HuH-7 (cell line): ENCODE results near the gene ENTREP3.
"Not testable (repeated sequence)": the region's sequence is repeated elsewhere in the genome, so short reads cannot be mapped to it uniquely, and the experiment has no call there.

Experiments
- DNase-seq: peaks from one replicate; pipeline ENCODE4 v3.0.0; 2011; ENCODE audit warnings: low spot score

Gene ENTREP3

DNA sequence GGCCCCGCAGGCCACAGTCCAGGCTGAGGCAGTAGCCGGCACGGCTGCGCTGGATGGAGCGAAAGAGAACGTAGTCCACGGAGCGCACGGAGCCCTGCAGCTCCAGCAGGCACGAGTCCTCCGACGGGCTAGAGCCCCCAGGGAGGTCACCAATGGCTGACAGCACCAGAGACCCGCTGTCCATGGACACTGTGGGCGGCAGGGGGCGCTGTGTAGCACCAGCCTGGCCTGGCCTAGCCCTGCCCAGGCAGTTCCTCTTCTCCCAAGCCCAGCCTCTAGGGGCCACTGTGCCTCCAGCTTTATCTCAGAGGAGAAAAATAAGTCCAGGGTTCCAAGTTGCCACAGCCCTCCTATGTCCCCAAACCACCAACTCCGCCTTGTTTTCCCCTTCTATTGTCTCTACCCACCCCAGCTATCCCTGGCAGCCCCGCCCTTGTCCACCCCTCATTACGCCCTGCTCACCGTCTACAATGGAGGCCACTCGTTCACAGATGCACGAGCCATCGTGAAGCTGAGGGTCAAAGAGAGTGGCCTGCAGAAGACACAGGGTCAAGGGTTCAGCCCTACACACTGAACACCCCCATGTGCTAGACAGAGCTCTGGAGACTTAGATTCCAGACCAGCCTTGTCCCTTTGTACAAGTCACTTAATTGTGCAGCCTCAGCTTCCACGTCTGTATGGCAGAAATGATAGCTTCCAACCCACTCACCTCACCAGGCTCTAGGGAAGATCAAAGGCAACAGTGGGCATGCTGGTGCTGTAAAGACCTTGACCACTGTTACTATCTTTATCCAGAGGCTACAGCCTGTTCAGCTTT, 4.4 kb downstream of the ENTREP3 start:
- peak; percentile 99 for DNase-seq

DNA sequence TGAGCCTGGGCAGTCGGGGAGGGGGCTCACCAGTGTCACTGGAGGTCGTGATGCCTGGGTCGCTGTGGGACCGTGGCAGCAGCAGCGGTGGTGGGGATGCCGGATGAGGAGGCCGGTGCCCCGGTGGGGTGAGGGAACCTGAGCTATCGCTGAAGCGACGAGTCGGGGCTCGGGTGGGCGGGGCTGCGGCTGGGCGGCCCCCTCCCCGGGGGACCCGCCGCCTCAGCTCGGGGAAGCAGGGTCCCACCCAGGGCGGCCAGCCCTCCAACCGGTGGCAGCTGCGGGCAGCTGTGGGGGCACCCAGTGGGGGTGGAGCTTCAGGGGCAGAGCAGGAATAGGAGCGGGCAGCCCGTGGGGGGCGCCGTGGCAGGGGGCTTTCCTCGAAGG, 5.0 kb downstream of the ENTREP3 start:
- peak; percentile 37 for DNase-seq

GRCh38 chr1:155247667-155248553, 7.4 kb downstream of the ENTREP3 start:
- DNase-seq: no peak

- not testable (repeated sequence) for DNase-seq
These were observed 8.5 kb downstream of the ENTREP3 start for GRCh38 chr1:155246796-155247195.

- DNase-seq: no peak
These were observed 10.1 kb downstream of the ENTREP3 start for GRCh38 chr1:155245163-155245524.

DNA sequence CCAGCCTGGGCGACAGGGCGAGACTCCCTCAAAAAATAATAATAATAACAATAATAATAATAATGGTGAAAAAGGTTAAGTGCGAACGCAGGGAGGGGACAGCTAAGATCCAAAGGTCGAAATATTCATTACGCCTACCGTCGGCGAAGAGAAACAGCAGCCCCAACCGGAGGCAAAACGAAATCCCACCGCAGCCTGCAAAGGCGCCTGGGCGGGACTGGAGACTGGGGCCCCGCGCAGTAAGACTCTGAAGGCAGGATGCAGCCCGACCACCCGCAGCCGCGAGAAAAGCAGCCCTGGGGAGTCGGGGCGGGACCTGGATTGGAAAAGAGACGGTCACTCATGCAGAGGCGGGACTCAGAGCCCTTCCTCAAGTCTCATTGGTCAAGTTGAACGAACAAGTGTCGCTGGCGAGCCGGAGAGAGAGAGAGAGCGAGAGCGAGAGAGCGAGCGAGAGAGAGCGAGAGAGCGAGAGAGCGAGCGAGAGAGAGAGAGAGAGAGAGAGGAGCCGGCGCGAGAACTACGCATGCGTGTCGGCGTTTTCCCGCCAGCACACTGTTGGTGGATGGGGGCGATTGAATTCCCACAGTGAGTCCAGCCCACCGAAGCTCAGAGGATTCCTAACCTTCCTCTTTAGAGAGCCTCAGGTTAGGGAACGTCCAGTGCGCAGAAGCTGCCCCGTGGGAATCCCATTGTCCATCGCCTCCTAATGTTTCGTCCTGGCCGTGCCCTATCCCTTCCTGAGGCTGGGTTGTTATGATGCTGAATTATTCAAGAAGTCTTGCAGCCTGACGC, 10.7 kb downstream of the ENTREP3 start:
- DNase-seq: peak; percentile 93

DNA sequence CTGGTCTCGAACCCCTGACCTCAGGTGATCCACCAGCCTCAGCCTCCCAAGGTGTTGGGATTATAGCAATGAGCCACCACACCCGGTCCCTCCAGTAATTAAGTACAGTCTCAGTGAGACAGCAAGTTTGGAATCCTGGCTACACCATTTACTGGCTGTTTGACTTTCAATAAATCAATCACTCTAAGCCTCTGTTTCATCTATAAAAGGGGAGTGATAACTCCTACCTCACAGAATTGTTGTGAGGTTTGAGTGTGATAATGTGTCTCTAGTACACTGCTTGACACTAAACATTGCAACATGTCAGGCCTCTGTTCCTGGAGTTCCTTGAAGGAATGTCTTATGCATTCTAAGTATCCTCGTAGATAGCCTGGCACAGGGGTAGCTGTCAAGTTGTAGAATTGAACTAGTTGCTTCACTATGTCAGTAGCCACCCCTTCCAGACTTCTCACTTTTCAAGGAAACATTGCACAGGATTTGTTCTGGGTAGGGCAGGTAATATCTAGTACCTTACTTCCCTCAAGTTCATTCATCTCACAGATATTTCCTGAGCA, 12.4 kb downstream of the ENTREP3 start:
- DNase-seq: no peak

DNA sequence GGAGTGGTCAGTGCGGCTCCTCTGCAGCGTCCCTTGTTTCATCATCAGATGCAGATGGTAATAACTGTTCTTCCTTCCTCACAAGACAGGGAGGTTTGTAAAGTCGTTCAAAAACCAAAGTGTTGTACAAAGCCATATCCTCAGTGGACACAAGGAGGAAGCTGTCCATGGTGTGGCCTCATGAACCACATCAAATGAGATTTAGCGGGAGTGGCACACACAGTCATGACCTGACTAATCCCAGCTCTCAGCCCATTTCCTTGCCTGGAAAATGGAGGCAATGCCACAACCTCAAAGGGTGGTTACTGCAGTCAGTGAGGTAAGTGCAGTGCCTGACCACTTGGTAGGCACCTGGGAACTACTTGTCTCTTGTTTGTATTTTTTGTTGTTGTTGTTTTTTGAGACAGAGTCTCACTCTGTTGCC, 13.4 kb downstream of the ENTREP3 start:
- no peak for DNase-seq

- DNase-seq: peak; percentile 87
These were observed 14.1 kb downstream of the ENTREP3 start for GRCh38 chr1:155241069-155241679.

DNA sequence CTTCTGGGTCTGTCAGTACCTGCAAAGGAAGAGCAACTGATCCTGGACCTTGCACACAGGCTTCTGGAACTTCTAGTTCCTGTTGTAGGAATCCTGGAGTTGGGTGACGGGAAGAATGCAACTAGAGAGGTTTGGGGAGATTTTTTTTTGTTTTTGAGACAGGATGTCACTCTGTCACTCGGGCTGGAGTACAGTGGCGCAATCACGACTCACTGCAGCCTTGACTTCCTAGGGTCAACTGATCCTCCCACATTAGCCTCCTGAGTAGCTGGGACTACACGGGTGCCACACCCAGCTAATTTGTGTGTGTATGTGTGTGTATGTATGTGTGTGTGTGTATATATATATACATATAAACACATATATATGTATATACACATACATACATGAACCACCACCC, 18.8 kb downstream of the ENTREP3 start:
- no peak for DNase-seq

GRCh38 chr1:155235375-155235774, 19.9 kb downstream of the ENTREP3 start:
- DNase-seq: not testable (repeated sequence)

GRCh38 chr1:155233502-155233901, 21.8 kb downstream of the ENTREP3 start:
- DNase-seq: not testable (repeated sequence)

DNA sequence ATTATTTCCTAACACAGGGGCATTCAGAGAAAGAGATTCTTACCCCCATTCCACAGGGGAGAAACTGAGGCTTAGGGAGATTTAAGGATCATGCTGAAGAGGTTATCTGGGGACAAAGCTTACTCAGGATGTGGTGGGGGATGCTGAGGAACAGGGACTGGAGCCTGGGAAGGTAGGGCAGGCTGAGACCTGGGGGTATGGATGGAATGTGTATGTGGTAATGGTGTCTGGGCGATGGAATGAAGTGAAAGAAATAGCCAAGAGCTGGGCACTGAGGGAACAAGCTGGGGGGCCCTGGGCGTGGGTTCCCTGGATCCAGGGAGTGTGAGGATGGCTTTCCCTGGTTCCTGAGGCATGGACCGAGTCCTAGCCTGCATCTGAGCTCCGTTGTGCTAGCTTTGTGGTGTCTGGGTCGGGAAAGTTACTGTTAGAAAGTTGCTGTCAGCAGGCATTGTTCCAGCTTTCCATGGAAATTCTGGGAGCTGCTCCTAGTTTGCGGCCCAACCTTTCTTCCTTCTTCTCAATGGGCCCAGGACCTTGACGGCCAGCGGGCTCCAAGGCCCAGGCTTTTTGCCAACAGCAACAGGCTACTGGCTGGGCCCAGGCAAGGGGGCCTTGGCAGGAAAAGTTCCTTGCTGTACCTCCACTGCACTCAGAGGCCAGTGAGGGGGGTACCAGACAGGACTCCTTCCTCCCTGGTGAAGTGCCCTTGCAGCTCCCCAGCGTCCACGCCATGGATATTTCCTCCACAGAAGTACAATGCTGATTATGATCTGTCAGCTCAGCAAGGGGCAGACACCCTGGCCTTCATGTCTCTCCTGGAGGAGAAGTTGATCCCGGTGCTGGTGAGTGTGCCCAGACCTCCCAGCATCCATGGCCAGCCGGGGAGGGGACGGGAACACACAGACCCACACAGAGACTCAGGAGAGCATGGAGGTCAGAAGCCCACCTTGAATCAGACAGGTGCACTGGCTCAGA, 23.0 kb downstream of the ENTREP3 start:
- DNase-seq: not testable (repeated sequence)

DNA sequence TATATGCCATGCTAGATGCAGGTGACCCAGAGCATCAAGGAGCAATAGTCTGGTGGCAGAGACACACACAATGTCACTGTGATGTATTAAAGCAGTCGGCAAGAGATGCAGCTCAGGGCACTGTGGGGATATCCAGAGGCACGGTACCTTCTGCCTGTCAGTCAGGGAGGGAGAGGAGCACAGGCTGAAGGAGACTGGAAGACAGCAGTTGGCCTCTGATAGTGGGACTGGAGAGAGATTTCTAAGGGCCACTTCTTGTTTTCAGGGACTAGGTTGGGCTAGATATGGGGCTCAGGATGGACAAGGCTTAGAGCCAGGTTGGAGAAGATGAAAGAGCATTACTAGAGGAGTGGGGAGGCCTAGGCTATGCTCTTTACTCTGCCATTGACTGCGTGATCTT, 24.0 kb downstream of the ENTREP3 start:
- DNase-seq: not testable (repeated sequence)

DNA sequence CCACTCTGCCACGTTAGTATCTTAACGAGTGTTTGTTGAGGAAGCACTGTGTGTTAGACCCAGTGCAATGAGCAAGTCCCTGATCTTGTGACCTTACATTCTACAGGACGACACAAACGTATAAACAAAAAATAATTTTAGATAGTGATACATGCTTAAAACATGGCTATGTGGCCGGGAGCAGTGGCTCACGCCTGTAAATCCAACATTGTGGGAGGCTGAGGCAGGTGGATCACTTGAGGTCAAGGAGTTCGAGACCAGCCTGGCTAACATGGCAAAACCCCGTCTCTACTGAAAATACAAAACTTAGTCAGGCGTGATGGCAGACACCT, 27.2 kb downstream of the ENTREP3 start:
- DNase-seq: no peak

DNA sequence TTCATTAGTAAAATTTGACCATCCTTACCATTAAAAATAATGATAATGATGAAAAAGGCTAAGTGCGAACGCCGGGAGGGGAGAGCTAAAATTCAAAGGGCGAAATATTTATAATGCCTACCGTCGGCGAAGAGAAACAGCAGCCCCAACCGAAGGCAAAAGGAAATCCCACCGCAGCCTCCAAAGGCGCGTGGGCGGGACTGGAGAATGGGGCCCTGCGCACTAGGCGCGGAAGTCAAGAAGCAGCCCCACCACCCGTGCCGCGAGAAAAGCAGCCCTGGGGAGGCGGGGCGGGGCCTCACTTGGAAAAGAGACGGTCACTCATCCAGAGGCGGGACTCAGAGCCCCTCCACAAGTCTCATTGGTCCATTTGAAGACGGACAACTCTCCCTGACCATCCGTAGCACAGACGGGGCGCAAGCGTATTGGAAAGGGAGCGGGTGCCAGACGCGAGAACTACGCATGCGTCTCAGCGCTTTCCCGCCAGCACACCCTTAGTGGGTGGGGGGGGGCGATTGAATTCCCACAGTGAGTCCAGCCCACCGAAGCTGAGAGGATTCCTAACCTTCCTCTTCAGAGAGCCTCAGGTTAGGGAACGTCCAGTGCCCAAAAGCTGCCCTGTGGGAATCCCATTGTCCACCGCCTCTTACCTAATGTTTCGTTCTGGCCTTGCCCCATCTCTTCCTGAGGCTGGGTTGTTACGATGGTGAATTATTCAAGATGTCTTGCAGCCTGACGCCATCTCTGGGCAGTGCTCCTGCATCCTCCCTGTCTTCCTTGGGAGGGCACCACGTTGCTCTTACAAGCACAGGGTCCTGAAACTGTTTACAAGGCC, 27.8 kb downstream of the ENTREP3 start:
- peak; percentile 99 for DNase-seq

DNA sequence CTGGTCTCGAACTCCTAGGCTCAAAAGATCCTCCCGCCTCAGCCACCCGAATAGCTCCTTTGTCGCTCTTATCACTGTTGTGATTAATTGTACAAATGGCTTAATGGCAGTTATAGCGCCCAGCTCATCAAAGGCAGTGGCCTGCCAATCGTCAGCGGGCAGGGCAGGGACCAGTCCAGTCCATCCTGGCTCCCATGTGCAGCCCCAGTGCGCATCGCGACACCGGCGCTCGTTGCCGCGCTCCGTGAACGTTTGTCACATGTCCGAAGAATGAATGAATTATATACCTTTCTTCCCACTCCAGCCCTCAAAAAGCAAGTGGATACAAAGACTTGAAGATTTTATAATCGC, 28.4 kb downstream of the ENTREP3 start:
- DNase-seq: peak; percentile 47

DNA sequence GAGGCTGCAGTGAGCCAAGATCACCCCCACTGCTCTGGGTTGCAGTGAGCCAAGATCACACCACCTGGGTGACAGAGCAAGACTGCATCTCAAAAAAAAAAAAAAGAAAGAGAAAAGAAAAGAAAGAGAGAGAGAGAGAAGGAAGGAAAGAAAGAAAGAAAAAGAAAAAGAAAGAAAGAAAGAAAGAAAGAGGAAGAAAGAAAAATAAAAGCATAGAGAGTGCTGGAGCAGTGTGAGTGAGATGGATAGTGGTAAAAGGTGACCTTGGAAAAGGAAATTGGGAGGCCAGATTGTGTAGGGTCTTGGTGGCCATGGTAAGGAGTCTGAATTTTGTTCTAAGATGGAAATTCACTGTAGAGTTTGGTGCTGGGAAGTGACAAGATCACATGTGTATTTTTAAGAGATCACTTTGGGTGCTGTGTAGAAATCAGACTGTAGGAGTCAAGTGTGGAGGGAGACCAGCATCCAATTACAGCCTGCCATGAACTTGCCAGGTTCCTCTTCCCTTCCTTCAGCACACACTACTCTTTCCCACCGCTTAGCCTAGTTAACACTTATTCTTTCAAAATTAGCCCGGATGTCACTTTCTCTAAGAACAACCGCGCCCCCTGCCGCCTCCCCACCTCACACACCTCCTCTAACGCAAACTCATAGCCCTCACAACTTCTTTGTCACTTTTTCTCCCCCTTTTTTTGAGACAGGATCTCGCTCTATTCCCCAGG, 28.9 kb downstream of the ENTREP3 start:
- peak; percentile 66 for DNase-seq

GRCh38 chr1:155225404-155225759, 29.9 kb downstream of the ENTREP3 start:
- not testable (repeated sequence) for DNase-seq
